ENCODE results near the gene SAMD4B.

DNA sequence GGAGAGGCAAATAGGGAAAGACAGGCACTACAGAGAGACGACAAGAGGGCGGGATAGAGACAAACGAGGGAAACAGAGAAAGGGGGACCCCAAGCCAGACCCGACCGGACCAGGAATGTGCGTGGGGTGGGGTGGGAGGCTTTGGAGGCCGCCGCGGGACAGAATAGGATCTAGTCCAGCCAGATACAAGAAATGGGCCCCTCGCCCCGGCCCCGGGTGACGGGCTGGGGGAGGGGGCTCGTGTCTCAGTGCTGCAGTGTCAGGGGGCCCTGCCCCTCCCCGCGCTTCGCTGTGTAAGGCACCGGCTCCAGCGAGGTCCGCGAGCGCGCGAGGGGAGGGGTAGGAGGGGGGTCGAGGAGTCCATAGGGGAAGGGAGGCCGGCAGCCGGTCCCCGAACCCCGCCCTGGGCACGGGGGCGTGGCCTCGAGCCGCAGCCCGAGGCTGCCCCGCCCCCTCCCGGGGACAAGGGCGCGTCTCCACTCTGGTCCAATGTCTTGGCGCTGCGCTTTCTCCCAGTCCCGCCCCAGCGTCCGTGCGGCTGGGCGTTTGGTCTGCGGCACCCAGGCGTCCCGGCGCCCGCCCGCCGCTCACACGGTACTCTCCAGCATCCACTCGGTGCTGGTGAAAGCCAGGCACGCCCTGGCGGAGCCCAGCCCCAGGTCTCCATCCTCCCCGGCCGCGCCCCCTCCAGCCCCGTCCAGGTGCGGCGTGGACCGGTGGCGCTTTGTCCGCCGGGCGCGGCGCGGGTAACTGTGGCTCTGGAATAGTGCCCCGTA is 35.0 kb upstream of the SAMD4B start:
- TF ChIP-seq, protein P1, sequence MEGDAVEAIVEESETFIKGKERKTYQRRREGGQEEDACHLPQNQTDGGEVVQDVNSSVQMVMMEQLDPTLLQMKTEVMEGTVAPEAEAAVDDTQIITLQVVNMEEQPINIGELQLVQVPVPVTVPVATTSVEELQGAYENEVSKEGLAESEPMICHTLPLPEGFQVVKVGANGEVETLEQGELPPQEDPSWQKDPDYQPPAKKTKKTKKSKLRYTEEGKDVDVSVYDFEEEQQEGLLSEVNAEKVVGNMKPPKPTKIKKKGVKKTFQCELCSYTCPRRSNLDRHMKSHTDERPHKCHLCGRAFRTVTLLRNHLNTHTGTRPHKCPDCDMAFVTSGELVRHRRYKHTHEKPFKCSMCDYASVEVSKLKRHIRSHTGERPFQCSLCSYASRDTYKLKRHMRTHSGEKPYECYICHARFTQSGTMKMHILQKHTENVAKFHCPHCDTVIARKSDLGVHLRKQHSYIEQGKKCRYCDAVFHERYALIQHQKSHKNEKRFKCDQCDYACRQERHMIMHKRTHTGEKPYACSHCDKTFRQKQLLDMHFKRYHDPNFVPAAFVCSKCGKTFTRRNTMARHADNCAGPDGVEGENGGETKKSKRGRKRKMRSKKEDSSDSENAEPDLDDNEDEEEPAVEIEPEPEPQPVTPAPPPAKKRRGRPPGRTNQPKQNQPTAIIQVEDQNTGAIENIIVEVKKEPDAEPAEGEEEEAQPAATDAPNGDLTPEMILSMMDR (IDR thresholded peaks at IDR 0.05) = no peak
- no peak for TF ChIP-seq POLR2A (IDR thresholded peaks at IDR 0.05)

Measured in thyroid gland (tissue), 4 donors.